GM19351 (cell line): ENCODE data around the gene FAF1.

ENCODE experiments used
- ATAC-seq: cut with Tn5 transposase; IDR thresholded peaks from one replicate; pipeline ENCODE4 v1.9.1; 2021; ENCODE audit warnings: mild to moderate bottlenecking, moderate library complexity; ENCODE audit not compliant: unreplicated experiment

Gene FAF1

DNA sequence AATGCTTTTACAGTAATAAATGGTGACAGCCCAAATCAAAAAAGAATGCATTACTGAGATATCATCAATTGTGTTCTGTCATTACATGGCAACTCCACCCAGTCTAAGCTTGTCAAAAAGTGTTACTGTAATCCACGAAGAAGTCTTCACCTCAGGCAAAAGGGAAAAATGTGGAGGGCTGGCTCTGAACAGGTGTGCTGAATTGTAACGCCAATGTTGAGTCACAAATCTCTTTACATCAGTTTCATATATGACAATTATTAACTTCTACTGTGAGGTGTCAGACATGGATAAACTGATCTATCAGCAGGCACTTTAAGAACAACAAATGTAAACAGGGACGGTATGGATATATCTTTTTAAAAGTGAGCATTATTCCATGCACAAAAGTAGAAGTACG lies 438.4 kb downstream of the FAF1 start:
- no peak for ATAC-seq

DNA sequence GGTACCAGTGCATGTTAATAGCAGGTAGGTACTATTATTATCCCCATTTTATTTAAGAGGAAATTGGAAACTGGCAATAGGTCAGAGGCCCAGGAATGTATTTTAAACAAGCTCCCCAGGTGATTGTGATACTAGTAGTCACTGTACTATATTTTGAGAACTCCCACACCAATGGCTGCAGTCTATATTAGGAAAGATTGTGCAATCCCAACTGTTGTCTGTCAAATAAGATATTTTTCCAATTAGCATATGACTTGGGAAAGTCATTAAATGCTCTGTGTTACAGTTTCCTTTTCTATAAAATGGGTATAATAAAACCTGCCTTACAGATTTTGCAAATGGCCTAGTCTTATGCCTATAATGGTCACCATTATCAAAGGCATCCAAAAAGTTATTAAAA lies 442.6 kb downstream of the FAF1 start:
- no peak for ATAC-seq

DNA sequence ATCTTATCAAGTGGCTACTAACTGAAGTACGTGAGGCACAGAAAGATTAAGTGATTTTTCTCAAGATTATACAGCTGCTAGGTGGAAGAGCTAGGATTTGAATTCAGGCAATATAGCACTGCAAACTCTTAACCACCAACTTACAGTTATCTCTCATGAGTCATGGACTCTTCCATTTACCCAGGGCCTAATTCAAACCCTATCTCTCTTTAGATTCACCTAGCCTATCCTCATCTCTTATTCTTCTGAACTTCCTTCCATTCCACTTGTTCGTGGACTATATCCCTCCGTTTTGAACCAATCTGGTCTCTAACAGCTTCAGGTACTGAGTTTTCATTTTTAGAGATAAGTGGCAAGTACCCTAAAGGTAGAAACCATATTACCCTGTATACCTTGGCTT lies 444.0 kb downstream of the FAF1 start:
- no peak for ATAC-seq

DNA sequence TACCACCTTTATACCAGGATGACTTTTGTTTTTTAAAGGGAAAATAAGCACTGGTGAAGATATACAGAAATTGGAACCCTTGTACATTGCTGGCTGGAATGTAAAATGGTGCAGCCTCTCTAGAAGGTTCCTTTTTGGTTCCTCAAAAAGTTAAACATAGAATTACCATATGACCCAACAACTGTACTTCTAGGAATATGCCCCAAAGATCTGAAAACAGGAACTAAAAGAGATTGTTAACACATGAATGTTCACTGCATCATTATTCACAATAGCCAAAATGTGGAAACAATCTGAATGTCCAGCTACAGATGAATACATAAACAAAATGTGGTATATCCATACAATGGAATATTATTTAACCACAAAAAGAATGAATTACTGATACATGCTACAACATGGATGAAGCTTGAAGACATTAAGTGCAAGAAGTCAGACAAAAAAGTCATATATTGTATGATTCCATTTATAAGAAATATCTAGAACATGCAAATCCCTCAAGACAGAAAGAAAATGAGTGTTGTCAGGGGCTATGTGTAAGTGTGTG lies 452.0 kb downstream of the FAF1 start:
- no peak for ATAC-seq

DNA sequence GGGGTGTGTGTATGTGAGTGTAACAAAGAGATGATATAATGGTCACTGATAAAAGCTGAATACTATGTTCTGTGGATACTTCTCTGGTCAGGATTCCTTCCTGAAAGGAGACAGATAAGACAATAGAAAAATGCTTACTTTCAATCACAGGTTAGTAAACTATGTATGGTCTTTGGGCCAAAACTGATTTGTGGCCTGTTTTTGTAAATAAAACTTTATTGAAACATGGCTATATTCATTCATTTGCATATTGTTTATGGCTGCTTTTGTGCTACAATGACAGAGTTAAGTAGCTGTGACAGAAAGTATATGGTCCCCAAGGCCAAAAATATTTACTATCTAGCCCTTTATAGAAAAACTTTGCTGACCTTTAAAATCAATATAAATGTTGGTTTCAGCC lies 454.6 kb downstream of the FAF1 start:
- no peak for ATAC-seq

DNA sequence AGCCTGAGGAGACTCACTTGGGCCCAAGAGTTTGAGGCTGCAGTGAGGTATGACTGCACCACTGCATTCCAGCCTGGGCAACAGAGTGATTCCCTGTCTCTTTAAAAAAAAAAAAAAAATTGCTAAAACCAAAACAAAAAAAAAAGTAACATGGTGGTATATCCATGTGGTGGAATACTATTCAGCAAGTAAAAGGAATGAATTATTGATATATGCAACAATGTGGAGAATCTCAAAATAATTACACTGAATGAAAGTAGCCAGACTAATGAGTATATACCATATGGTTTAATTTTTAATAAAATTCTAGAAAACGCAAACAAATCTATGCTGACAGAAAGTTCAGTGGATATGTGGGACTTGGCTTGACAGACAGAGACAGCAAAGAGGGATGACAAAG lies 456.6 kb downstream of the FAF1 start:
- ATAC-seq = no peak

DNA sequence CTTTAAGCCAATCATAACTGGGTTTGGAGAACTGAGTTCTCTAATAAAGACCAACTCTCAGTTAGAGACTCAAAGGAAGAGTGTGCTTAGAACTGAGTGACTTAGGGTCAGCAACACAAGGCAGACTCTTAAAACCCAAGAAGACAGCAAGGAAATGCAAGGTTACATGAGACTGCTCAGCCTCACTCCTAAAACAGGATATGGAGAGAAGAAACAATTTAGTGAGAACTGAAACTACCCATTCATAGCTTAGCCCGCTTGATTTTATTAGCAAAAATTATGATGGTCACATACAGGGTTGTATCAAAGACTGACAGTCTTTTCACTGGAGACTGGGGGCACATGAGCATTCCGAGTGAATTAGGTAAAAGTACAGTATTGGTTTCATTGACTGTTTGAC lies 457.9 kb downstream of the FAF1 start:
- ATAC-seq = no peak

DNA sequence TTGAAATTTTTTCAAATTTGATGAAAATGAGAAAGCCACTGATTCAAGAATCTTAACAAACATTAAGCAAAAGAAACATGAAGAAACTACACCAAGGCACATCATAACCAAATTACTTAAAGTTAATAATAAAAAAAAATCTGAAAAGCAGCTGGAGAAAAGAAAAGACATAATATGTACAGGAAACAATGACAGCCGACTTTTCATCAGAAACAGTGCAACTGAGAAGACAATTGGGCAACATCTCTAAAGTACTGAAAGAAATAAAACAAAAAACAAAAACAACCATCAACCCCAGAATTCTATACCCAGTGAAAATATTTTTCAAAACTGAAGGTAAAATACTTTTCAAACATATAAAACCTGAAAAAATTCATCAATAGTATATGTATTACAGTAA lies 463.1 kb downstream of the FAF1 start:
- ATAC-seq = no peak

DNA sequence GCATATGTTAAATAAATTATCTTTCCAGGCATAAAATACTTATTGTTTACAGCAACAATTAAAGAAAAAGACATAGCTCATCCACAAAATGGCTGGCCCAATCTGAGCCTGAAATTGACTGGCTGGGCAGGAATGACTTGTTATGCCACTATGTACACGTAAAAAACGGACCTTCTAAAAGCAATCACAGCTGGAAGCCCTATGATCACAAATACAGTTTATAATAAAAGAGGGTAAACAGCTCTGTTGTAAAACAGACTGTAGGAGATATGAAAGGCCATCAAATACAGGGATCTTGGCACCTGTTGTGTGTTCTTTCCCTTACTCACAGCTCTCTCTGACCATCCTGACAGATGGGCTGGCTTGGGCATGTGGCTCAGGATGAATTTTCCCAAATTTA lies 466.4 kb downstream of the FAF1 start:
- ATAC-seq = no peak

DNA sequence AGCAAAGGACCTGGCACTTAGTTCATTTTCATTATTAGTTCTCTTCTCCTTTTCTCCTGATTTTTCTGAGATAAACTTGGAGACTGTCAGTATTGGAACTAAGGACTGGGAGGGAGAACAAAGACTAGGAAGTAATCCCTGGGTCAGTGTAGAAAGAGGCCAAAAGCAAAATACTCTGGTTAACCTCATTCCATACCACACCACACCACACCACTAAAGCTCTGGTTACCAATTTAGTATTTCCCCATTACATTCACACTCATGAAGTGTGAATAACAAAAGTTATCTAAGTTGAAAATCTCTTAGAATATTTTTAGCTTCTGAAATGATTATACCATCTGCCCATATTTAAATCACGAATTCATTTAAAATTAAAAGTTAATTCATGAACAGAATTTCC lies 467.9 kb downstream of the FAF1 start:
- ATAC-seq = no peak

DNA sequence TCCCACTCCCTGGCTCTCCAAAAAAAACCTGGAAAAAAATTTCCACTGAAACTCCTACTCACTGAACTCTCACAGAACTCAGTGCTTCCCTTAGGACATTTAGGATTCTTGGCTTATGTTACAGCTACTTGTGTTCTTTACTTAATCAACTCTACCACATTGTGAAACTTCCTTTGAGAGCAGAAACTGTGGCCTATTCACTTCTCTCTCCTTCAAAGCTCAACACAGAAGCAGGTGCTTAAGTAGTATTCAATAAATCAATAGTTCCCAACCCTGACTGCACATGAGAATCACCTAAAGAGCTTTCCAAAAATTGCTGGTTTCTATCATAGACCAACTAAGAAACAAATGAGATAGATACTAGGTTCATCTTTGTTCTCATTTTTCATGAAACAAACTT lies 468.9 kb downstream of the FAF1 start:
- peak; percentile 61 for ATAC-seq

DNA sequence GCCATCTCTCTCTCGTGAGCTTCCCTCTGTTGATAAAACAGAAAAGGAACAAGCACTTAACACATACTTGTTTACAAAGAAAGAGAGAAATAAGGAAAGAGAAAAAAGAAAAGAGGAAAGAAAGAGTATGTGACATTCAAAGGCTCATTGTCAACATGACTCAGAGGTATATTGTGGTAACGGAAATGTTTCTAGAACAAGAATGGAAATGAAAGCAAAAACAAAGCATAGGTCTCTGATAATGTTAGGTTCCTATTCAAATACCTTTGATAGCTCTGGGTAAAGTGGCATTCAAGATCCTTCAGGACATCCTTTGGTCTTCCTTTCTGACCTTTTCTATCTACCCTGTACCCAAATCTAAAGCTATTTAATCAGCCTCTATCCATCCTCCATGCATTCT lies 469.4 kb downstream of the FAF1 start:
- ATAC-seq = peak; percentile 67

DNA sequence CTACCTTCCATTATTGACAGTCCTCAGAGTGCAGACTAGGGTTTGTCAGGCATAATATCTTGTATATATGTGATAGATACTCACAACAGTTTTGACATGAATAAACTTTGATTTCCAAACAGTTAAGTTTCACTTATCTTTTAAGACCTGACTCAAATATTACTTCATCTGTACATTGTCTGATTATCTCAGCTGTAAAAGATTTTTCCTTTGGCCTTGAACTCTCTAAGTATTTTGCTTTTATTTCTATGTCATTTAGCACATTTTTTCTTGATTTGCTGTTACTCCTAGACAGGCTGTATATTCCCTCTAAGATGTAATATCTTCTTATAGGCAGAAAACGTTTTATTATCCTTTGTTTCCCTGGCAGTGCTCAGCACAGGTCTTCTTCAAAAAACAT lies 471.2 kb downstream of the FAF1 start:
- ATAC-seq = no peak

DNA sequence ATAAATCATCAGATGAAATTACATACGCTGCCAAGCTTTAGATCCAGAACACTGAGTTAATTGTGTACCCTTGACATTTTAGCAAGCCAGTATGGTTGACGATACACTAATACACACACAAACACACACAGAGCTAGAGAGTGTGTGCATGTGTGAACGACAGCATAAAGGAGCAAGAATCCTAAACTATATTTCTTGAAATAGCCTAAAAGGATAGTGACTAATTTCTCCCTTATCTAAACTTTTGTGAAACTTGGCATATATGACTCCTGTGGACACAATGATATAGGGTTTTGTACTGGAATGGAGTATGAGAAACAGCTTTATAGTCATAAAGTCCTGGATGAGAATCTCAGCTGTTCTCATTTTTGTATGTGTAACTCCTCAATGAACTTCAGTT lies 471.7 kb downstream of the FAF1 start:
- ATAC-seq = no peak

DNA sequence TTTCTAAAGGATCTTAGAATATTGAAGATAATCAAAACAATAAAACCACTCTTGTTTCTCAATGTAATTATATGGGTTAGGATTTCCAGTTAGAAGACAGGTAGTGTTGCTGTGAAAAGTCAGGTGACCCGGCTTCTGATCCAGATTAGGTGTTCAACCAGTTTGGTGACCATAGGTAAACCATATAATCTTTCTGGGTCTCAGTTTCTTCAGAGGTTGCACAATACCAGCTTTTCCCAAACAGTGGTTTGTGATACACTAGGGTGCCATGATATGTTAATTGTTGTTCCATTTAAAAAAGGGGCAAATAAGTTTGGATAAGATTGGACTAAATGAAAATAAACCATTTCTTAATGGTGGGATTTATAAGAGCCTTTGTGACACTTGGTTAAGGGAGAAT lies 472.3 kb downstream of the FAF1 start:
- no peak for ATAC-seq

DNA sequence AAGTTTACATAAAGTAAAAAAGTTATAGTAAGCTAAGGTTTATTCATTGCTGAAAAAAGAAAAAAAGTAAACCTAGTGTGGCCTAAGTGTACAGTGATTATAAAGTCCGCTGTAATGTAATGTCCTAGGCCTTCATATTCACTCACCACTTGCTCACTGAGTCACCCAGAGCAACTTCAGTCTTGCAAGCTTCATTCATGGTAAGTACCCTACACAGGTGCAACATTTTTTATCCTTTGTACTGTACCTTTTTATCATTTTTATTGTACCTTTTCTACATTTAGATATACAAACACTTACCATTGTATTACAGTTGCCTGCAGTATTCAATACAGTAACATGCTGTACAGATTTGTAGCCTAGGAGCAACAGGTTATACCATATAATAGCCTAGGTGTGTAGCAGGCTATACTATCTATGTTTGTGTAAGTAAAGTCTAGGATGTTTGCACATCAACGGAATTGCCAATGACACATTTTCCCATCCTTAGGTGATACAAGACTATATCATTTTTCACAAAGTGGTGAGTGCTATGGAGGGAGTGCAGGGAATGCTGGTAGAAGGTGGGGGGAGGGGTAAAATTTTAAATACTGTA lies 478.8 kb downstream of the FAF1 start:
- ATAC-seq = no peak

DNA sequence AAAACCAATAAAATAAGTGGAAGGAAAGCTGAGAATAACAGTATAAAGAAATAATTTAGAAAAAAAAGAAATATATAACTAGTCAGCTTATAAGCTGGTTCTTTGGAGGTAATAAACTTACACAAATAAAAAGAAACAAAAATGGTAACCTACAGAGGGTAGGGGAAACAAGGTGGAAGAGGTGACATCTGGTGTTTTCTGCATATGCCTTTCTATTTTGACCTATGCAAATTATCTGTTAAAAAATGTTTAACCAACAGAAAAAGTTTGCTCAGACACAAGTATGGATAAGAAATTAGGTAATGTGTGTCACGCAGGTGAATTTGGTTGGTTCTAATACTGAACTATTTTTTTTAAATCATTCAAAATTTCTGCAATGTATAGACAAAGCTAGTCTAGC lies 483.3 kb downstream of the FAF1 start:
- peak; percentile 58 for ATAC-seq

DNA sequence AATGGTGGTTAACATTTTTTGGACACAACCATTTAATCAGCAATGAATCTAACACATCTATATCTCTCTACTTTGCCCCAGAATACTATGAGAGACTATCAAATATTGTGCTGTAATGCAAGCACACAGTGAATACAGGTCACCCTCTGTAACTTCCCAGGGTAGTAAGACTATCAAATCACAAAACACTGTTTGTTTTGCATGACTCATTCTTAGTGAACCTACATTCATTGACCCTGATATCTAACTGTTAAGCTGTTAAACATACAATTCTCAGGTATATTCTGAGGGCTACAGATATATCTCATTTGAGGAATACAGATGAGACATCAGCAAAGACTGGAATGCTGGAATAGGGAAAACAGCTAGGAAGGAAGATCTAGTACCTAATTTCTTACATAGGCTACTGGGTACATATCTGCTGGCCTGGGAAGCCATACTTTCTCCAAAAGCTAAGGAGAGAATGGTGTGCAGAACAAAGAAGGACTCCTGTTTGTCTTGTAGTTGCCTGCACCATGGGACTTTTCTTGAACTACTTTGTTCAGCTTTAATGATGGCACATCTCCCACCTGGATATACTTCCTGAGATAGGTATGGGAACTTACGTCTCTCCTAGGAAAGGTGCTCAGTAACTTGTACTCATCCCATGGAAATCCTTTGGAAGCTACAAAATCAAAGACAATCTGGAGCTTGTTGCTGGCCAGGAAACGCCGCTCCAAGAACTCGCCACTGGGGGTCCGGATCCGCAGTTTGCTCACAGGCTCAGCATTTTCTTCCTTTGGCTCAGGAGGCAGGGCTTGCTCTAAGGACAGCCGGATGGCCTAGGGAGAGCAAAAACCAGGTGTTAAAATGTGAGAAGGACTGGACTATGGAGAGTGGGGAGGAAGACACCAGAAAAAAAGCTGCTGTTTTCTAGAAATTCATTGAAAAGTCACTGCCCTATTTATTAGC lies 484.9 kb downstream of the FAF1 start:
- ATAC-seq = no peak

DNA sequence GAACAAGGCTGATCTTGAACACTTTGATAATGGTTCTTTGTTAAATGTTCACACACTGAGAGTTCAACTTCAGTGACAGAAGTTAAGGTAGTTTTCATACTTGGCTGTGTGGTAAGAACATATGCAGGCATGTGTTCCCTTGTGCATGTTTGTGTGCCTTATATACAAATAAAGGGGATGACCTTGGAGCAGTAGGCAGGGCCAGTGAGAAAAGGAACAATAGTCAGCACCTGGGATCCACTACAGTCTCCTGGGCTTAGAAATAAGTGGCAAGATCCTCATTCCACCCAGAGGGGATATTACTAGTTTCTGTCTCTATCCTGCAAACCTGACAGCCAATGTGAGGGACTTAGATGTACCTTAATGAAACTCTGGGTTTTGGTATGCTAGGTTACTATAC lies 486.6 kb downstream of the FAF1 start:
- ATAC-seq = no peak

DNA sequence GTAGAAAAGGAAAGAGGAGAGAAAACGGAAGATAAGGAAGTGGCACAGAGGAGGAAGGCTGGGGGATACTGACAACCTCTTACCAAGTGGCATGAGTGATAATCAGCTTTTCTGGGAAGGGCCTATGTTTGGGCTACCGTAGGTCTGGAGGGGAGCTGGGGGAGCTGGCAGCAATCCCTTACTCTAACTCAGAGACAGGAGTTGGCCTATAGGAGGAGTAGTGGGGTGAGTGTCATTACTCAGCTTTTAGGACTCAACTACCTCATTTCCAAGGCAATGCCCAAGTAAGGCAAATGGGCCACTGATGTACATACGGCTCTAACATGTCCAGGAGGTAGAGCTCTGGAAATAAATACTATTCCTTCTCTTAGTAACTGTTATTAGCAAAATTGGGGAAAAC lies 488.1 kb downstream of the FAF1 start:
- ATAC-seq = no peak

DNA sequence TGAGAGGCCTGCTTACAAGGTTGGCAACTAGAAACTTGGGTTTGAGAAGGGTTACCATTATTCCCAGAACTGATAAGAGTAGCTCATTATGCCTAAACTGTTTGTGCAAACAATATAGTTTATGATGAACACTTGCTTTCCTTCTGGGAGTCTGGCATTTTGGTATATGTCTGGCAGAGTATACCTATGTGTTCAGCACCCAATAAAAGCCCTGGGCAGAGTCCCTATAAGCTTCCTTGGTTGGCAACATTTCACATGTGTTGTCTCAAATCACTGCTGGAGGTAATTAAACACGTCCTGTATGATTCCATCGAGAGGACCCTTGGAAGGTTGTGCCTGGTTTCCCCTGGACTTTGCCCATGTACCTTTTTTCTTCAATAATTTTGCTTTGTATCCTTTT lies 497.1 kb downstream of the FAF1 start:
- ATAC-seq = no peak

DNA sequence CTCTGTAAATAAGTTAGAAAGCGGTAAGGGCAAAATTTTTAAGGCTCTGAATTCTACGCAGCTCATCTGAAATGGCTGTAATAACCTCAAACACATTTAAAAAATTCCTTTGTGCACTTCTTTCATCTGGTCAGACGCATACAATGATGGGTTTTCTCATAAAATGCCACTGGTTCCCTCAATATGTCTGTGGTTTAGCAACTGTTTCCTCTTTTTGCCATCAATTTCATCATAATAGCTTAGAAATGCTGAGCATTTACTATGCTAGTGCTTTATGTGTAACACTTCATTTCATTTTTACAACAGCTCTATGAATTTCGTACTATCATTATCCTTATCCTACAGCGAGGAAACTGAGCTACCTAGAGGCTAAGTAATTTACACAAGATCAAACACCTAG lies 501.6 kb downstream of the FAF1 start:
- ATAC-seq = no peak
